ENCODE measurements around the gene PRICKLE2.

The PRICKLE2 gene

DNA sequence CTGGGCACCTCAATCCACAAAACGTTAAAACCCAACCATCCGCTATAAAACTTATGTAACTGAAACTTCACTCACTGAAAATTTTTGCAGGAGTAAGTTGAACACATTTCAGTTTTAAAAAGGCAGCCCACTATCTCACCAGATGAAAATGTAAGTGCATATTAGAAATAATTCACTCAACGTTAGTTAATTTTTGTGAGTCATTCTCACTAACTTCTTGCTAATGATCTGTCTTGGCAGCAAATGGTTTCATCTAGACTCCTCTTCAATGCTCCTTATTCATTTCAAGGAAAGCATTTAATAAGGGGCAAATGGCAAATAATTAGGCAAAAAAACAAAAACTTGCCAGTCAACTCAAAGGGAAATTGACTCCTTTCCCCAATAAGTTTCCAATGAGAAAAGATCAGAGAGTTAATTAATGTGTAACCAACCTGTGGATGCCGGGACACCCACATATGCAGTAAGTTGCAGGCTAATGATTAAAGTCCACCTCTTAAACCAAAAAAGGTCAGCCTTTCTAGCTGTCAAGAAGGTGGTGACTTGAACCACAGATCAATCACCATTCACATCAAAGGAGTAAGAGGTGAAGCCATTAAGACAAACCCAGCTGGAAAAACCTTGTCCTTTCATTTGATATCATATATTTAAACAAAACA is 22.9 kb upstream of the PRICKLE2 start:
- DNase-seq (ENCODE audit: low read depth in 2 of 2): no peak

DNA sequence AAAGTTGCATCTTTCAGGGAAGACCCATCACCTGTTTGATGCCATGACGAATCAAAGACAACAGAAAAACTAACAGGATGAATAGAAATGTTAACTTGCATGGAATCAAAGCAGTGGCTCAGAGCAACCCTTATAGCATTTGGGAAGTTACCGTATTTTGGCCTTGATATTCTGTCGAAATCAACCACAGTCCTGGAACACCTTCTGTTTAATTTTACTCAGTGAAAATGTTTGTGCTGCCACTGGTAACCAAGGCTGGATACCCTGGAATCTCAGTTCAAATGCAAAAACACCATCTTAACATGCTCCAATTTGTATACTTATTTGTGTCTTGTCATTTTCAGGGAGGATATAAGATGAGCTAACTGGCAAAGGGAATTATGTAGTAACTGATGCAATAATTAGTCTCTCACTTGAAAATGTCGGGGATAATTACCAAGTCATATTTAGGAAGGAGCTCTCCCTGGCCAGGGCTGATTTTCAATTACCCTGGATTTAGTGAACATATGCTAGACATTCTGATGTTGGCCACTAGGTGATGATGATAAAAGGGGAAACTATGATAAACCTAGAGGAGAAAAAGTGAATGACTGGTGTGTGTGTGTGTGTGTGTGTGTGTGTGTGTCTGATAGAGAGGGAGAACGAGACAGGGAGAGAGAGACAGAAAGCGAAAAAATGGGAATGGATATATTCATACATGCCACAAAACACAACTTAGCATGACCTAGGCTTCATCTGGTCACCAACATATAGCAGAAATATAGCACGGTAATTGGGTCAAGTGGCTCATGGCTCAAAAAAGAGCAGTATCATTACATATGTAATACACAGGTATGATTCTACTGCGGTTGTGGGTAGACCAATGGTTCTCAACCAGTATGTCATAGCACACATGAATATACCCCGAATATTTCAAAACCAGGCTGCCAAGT is 19.0 kb upstream of the PRICKLE2 start:
- DNase-seq (ENCODE audit: low read depth in 2 of 2): no peak

DNA sequence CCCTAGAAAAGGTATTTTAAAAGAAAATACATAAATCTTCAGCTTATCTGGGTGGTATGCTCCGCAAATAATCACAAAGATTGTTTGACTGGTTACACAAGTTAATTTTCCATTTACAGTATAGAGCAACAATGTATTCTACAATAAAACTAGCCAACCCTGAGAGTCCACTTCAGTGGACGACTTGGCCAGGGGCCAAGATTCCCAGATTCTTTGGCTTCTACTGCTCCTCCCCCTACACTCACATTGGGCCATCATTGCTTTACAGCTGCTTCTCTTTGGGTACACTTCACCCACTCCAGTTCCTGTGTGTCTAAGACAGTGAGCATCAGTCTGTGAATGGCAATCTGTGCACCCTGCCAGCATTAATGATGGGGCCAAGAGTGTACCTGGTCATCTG is 17.2 kb upstream of the PRICKLE2 start:
- no peak for DNase-seq (ENCODE audit: low read depth in 2 of 2)

DNA sequence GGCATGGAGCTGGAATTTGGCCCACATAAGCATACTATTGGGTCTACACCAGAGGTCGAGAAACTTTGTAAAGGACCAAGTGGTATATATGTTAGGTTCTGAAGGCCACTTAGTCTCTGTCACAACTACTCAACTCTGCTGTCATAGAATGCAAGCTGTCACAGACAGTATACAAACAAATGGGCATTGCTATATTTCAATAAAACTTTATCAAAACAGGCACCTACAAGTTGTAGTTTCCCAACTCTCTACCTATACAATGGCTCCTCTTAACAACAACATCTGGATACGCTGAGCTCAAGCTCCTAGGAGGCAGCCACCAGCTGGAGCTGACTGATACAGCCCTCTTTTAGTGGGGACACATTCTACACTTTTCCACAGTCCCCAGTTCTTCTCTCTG is 15.7 kb upstream of the PRICKLE2 start:
- DNase-seq (ENCODE audit: low read depth in 2 of 2): no peak

DNA sequence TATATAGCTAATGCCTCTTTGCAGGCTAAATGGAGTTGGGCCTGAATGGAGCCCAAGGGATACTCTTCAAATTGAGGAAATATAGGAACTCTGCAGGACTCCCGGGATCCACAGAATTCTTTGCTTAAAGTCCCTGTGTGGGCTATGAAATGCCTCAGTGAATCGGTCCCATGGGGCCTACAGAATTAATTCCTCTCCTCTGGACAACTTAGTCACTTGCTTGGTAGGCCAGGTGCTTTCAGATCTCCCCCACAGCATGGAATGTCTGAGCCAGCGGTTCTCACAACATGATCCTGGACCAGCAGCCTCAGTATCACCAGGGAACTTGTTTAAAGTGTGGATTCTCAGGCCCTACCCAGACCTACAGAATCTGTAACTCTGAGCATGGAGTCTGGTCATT is 15.1 kb upstream of the PRICKLE2 start:
- DNase-seq (ENCODE audit: low read depth in 2 of 2): no peak

DNA sequence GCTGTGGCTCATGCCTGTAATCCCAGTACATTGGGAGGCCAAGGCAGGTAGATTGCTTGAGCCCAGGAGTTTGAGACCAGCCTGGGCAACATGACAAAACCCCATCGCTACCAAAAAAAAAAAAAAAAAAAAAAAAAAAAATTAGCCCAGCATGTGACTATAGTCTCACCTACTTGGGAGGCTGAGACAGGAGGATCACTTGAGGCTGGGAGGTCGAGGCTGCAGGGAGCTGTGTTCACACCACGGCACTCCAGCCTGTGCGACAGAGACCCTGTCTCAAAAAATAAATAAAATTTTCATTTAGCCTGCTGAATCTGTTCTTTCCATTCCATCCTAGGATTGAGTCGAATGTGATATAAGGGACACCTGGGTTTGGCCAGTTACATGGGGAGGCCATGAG is 14.6 kb upstream of the PRICKLE2 start:
- no peak for DNase-seq (ENCODE audit: low read depth in 2 of 2)

DNA sequence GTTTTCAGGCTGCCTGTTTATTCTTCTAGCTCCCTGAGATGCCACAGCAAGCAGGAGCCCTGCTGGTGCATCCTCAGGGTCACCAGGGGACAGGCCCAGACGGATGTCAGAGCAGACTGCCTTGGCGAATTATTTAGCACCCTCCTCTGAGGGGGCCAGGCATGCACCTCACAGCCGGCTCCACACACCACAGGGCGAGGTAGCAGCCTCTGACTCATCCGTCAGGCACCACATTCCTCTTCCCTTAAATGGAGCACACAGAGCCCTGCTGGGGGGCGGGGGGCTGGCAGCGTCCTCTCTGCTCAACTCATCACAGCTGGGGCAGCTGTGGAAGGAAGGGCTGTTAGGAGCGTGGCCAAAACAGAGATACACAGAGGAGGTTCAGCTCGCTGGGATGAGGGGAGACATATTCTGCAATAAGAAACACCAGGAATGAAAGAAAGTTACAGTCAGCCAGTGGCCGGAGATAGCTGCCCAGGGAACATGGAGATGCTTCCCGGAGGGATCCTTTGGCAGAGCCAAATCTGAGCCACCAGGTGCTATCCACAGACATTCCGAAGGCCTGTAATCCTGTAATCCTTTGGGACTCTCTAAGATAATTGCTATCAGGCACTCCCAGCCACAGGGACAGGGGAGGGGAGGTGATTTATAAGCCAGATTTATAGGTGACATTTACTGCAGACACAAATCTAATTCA is 13.9 kb upstream of the PRICKLE2 start:
- no peak for DNase-seq (ENCODE audit: low read depth in 2 of 2)

DNA sequence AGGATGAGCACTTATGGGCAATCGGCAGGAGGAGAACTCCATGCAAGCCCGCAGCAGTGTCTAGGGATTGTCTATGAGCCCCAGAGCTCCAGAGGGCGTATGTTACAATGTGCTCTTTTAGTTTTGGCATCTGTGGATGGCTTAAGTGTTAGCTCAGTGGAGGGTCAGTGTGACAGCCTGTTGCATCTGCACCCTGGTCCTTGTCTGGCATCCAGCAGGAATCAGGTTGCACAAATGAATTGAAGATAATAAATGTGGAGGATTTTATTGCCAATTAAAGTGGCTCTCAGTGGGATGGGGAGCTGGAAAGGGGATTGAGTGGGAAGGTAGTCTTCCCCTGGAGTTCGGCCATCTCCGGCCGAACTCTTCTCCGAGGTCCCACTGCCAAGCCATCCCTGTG is 11.8 kb upstream of the PRICKLE2 start:
- DNase-seq (ENCODE audit: low read depth in 2 of 2): no peak

DNA sequence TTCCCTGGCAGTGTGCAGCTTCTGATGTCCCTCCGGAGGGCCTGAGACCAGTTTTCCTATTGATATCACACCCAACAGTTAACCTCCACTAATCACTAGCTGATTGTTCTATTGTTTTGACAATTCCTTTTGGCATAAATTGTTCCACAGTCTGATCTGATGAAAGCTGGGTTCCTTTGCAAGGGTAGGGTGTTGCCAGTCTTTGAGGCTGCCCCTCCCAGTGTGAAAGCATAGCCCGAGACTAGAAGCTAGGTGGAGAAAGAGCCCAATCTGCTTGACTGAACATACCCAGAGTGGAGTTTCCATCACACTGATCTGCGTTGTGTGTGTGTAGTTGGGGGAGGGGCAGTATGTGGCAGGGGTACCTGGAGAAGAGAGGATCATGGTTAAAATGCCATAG is 10.3 kb upstream of the PRICKLE2 start:
- DNase-seq (ENCODE audit: low read depth in 2 of 2): no peak

DNA sequence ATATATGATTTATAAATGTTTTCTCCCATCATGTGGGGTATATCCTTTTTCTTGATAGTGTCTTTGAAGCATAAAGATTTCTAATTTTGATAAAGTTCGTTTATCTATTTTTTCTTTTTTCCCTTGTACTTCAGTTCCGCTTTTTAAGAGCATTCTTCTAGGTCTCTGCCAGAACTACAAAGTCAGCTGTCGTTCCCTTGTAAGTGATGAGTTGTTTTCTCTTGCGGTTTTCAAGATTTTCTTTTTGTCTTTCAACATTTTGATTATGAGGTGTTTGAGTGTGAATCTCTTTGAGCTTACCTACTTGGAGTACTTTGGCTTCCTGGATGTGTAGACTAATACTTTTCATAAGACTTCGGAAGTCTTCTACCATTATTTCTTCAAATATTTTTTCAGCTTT is 9.3 kb upstream of the PRICKLE2 start:
- DNase-seq (ENCODE audit: low read depth in 2 of 2): no peak

DNA sequence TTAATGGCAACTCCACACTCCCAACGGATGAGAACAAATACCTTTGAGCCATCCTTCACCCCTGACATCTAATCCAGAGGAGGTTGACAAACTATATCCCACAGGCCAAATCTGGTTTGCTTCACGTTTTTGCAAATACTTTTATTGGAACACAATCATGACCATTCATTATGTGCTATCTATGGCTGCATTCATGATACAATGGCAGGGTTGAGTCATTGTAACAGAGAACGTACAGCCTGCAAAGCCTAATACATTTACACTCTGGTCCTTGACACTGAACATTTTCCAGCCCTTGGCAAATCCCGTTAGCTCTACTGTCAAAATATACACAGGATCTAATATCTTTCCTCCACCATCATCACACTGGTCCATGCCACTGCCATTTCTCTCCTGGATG is 7.6 kb upstream of the PRICKLE2 start:
- no peak for DNase-seq (ENCODE audit: low read depth in 2 of 2)

DNA sequence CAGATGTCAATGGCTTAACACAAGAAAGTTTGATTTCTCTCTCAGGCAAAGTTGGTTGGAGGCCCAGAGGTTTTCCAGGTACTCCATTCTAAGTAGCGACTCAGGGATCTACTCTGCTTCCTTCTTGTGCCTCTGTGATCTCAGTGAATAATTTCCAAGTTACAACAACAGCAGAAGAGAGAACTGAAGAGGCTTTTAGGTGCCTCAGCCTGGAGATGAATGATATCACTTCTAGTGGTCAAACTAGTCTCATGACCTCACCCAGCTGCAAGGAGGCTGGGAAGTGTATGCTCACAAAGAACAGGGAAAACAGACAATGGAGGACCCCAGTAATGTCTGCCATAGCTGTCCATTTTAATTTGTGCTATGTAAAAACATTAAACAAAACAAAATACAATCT is 4.6 kb upstream of the PRICKLE2 start:
- no peak for DNase-seq (ENCODE audit: low read depth in 2 of 2)

DNA sequence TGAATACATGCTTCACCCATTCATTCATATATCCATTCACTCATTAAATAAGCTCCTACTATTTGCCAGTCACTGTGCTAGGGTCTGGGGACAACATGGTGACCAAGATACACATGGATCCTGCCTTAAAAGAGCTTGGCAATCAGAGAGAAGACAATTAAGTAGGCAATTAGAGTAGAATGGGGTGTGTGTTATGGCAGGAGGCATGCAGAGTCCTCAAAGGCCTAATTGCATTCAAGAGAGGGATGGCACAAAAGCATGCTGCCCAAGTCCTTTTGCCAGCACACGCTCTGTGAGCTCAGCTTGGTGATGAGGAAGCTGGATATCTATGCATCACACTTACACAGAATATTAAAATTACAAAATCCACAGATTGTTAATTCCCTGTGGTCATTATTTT is 2.8 kb upstream of the PRICKLE2 start:
- DNase-seq (ENCODE audit: low read depth in 2 of 2): no peak

DNA sequence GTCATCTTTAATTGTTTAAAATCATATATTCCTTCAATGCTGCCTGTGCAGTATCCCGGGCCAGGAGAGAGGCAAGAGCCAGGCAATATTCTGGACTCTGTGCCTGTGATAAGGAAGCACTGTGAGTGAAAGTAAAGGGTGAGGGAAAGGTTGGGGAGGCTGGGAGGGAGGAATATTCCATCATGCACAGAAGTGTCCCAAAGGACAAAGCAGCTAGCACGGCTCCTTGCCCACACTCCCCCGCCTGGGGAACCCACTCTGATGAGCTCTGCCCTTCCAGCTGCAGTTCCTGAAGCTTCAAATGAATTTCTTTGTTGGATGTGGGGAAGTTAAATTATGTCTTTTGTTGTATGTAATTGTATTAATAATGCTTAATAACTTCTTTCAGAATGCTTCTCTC is 1.5 kb upstream of the PRICKLE2 start:
- no peak for DNase-seq (ENCODE audit: low read depth in 2 of 2)

DNA sequence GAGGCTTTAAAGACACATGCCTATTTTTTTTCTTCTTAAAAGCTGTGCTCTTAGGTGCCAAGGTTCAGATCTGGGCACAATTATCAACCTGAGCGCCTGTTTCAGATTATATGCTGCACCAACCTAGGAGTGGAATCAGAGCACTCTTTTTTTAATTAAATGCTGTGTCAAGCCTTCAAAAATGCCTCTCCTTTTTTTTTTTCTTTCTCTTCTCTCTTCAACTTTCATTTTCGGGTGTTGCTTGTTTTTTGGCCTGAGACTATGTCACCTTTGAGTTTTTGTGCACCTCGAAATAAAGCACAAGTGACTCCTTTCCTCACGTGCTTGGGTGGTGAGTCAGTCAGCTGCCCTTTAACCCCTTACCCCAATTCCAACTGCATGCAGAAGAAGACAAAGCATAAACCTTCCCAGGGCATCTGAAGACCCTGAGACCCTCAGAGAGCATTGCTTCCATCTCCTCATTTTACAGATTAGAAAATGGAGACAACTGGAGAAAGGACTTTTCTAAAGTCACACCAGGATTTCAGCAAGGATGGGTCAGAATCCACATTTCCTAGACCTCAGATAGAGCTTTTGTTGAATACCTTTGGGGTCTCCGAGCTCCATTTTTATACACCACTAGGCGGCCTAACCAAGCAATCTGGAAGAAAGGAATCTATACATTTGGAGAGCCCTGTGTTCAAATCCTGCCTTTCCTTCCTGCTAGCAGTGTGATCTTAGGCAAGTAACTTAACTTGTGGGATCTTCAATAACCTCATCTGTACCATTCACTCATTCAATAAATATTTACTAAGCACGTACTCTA is 631 bp upstream of the PRICKLE2 start:
- DNase-seq (ENCODE audit: low read depth in 2 of 2): no peak

DNA sequence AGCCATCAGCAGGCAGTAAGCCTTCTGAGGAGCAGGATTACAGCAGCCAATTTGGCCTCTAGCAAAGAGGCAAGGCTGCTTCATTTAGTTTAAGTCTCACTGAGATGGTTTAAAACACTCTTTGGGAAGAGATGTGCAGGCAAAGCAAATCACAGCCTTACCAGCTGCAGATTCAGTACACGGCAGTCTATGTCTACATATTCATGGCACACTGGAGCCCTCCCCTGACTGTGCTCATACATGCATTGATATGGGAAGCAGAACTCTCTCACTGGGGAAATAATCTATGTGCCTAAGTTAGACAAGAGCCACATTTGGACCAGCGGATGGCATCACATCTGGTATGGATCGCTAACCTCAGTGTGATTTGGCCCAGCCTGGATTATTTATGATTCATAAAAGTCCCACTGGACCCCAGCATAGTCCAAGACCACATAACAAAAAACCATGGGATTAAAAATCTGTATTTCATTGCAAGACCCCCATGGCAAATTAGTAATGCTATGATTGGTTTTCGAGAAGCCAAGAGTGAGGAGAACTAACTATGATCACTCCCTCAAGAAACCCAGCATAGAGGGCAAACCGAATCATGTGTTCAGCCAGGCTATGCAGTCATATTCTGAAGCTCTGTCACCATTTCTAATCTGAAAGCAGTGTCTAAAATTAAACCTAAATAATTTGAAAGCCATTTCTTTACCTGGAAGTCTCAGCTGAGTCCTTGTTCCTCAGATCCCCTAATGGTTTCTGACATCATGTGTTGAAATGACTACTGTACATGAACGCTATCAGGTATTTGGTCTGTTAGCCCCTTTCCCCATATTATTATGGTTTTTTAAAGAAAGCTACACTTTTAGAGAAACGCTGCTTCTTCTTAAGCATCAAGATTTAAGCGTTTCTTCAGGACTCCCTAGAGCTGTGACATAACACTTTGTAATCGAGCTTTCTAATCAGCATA is 1.2 kb downstream of the PRICKLE2 start:
- DNase-seq (ENCODE audit: low read depth in 2 of 2): no peak

DNA sequence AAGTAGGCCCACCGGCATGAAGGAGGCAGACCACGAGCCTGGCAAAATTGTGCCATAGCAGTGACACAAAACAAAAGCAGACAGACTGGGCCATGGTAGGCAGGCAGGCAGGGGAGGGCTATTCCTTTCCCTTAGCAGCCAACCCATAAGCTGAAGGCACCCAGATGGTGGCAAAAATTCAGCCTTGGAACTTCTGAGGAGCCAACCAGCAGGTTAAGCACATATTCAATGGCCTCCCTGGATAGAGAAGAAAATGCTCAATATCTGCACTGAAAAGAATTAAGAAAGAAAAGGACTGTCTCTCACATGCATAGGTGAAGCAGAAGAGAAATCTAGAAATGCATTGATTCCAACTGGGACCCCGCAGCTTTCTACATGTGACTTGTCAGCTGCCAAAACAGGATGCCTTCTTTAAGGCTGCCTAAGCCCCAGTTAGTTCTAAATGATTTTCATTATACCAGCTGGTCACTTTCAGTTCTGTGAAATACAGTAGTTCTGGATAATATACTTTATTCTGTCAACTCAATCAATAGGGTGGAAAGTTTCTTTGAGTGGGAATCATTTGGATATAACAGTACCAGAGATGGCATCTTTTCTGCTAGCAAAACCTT is 2.7 kb downstream of the PRICKLE2 start:
- no peak for DNase-seq (ENCODE audit: low read depth in 2 of 2)

DNA sequence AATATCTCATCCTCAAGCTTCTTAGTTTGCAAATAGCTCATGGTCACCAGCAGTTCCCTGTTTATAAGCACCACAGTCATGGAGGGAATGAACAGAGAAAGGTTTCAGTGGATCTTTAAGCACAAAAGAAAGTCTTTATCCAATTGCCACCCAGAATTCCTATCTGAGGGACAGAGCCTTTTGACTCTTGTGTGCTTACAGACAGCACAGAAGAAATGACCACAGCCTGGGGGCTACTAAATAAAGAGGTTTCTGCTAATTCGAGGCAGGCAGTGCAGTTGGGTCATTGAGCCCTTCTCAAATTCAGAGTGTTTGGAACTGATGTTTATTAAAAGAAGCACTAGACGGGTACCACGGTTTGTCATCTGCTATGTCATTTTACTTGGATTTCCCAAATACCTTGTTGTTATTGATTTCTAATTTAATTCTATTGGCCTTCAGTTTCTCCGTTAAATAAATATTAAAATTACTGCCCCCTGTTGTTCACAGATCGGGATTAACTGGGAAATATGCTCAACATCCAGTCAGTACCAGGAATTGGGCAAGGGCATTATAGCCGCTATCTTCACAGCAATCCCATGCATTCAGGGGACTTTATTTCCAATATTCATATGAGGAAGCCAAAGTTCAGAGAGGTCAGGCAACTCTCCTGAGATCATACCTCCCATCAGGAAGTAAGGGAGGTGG is 3.6 kb downstream of the PRICKLE2 start:
- DNase-seq (ENCODE audit: low read depth in 2 of 2): no peak

DNA sequence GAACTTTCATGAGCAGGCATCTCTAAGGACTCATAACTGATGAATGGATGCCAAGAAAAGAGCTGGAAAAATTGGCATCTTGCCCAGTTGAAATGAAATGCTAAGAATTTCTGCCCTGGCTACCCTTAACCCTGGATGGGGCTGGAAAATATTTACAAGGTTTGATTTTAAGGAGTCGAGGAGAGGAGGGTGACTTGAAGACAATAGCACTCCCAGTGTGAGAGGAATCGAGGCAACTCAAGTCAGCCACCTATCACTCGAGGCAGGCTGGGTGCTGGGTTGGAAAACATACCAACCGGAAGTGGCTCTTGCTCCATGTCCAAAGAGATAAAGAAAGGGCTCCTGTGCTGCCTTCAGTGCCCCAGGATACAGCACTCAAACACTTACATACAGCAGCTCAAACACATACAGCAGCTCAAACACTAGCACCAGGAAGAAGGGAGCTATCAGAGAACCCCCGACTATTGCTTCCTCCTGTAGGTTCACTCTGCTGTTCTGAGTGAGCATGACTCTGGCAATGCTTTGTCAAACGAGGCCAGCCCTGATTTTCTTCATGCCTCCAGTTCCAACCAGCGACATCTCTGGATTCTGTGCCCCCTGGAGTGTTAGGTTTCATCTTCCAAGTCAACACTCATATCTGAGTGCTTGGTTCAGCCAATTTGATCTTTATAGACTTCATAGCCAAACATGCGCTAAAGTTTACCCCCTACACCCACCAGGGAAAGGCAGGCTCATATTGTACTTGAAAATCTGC is 4.9 kb downstream of the PRICKLE2 start:
- no peak for DNase-seq (ENCODE audit: low read depth in 2 of 2)
